ENCODE measurements around the gene MTR.
A peak's percentile ranks its signal among the peaks of the same experiment; 100 is the strongest.

The MTR gene

GRCh38 chr1:236795035-236795756 is at the start of gene MTR:
Gene MTR, plus strand, starts transcription at chr1:236795292. Its CDS starts 412 bp downstream, at chr1:236795704.
- H3K27me3 ChIP-seq (ENCODE audit: control insufficient read depth in 1 of 2, insufficient read depth in 2 of 2, low read length in 2 of 2): no peaks in the 10 kb centered on the region
- peaks cover 4% of the 10 kb centered on the region for H3K4me1 ChIP-seq (ENCODE audit: control insufficient read depth, insufficient read depth, low read length)
- H3K9me3 ChIP-seq (ENCODE audit: control insufficient read depth in 2 of 2, low read length in 2 of 2): no peaks in the 10 kb centered on the region
- peak within 1 kb of the TSS; percentile 95 to 97 for H3K4me3 ChIP-seq (ENCODE audit: low read length in 2 of 2)
- peak within 1 kb of the TSS; percentile 93 for H3K27ac ChIP-seq (ENCODE audit: low read length)
- H3K9ac ChIP-seq (ENCODE audit: low read length in 2 of 2): peak within 1 kb of the TSS; percentile 94 to 96
- no peaks in the 10 kb centered on the region for H3K36me3 ChIP-seq (ENCODE audit: control insufficient read depth in 2 of 2, insufficient read depth in 2 of 2, low read length in 2 of 2)

GRCh38 chr1:236746785-236747184 is 48.3 kb upstream of the MTR start:
- no peaks in the 10 kb centered on the region for H3K9me3 ChIP-seq (ENCODE audit: control insufficient read depth in 2 of 2, low read length in 2 of 2)
- H3K27ac ChIP-seq (ENCODE audit: low read length): no peak overlapping the region
- no peaks in the 10 kb centered on the region for H3K27me3 ChIP-seq (ENCODE audit: control insufficient read depth in 1 of 2, insufficient read depth in 2 of 2, low read length in 2 of 2)
- H3K36me3 ChIP-seq (ENCODE audit: control insufficient read depth in 2 of 2, insufficient read depth in 2 of 2, low read length in 2 of 2): peaks cover 0 to 11% of the 10 kb centered on the region in 2 donors
- no peak overlapping the region for H3K4me3 ChIP-seq (ENCODE audit: low read length in 2 of 2)
- H3K9ac ChIP-seq (ENCODE audit: low read length in 2 of 2): no peak overlapping the region
- no peaks in the 10 kb centered on the region for H3K4me1 ChIP-seq (ENCODE audit: control insufficient read depth, insufficient read depth, low read length)

- Histone ChIP-seq H3K27ac (ENCODE audit: low read length) (no peak overlapping the region), H3K9me3 (ENCODE audit: control insufficient read depth in 2 of 2, low read length in 2 of 2) (no peaks in the 10 kb centered on the region), H3K9ac (ENCODE audit: low read length in 2 of 2) (no peak overlapping the region), H3K36me3 (ENCODE audit: control insufficient read depth in 2 of 2, insufficient read depth in 2 of 2, low read length in 2 of 2) (peaks cover 0 to 11% of the 10 kb centered on the region in 2 donors), H3K4me3 (ENCODE audit: low read length in 2 of 2) (no peak overlapping the region), H3K4me1 (ENCODE audit: control insufficient read depth, insufficient read depth, low read length) (no peaks in the 10 kb centered on the region), H3K27me3 (ENCODE audit: control insufficient read depth in 1 of 2, insufficient read depth in 2 of 2, low read length in 2 of 2) (no peaks in the 10 kb centered on the region)
These were observed 47.6 kb upstream of the MTR start for GRCh38 chr1:236747311-236747985.

GRCh38 chr1:236748268-236748870 is 46.7 kb upstream of the MTR start:
- H3K4me3 ChIP-seq (ENCODE audit: low read length in 2 of 2): no peak overlapping the region
- H3K27me3 ChIP-seq (ENCODE audit: control insufficient read depth in 1 of 2, insufficient read depth in 2 of 2, low read length in 2 of 2): no peaks in the 10 kb centered on the region
- H3K27ac ChIP-seq (ENCODE audit: low read length): no peak overlapping the region
- no peaks in the 10 kb centered on the region for H3K9me3 ChIP-seq (ENCODE audit: control insufficient read depth in 2 of 2, low read length in 2 of 2)
- no peaks in the 10 kb centered on the region for H3K4me1 ChIP-seq (ENCODE audit: control insufficient read depth, insufficient read depth, low read length)
- no peak overlapping the region for H3K9ac ChIP-seq (ENCODE audit: low read length in 2 of 2)
- peaks cover 0 to 8% of the 10 kb centered on the region in 2 donors for H3K36me3 ChIP-seq (ENCODE audit: control insufficient read depth in 2 of 2, insufficient read depth in 2 of 2, low read length in 2 of 2)

- Histone ChIP-seq H3K36me3 (ENCODE audit: control insufficient read depth in 2 of 2, insufficient read depth in 2 of 2, low read length in 2 of 2) (peaks cover 0 to 11% of the 10 kb centered on the region in 2 donors), H3K4me3 (ENCODE audit: low read length in 2 of 2) (no peak overlapping the region), H3K9me3 (ENCODE audit: control insufficient read depth in 2 of 2, low read length in 2 of 2) (no peaks in the 10 kb centered on the region), H3K4me1 (ENCODE audit: control insufficient read depth, insufficient read depth, low read length) (no peaks in the 10 kb centered on the region), H3K27me3 (ENCODE audit: control insufficient read depth in 1 of 2, insufficient read depth in 2 of 2, low read length in 2 of 2) (no peaks in the 10 kb centered on the region), H3K9ac (ENCODE audit: low read length in 2 of 2) (no peak overlapping the region), H3K27ac (ENCODE audit: low read length) (no peak overlapping the region)
These were observed 44.2 kb upstream of the MTR start for GRCh38 chr1:236750928-236751327.

GRCh38 chr1:236751385-236751784 is 43.7 kb upstream of the MTR start:
- Histone ChIP-seq H3K27me3 (ENCODE audit: control insufficient read depth in 1 of 2, insufficient read depth in 2 of 2, low read length in 2 of 2) (no peaks in the 10 kb centered on the region), H3K9ac (ENCODE audit: low read length in 2 of 2) (no peak overlapping the region), H3K4me1 (ENCODE audit: control insufficient read depth, insufficient read depth, low read length) (no peaks in the 10 kb centered on the region), H3K4me3 (ENCODE audit: low read length in 2 of 2) (no peak overlapping the region), H3K36me3 (ENCODE audit: control insufficient read depth in 2 of 2, insufficient read depth in 2 of 2, low read length in 2 of 2) (peaks cover 0 to 11% of the 10 kb centered on the region in 2 donors), H3K9me3 (ENCODE audit: control insufficient read depth in 2 of 2, low read length in 2 of 2) (no peaks in the 10 kb centered on the region), H3K27ac (ENCODE audit: low read length) (no peak overlapping the region)

- Histone ChIP-seq H3K4me1 (ENCODE audit: control insufficient read depth, insufficient read depth, low read length) (no peaks in the 10 kb centered on the region), H3K27ac (ENCODE audit: low read length) (no peak overlapping the region), H3K27me3 (ENCODE audit: control insufficient read depth in 1 of 2, insufficient read depth in 2 of 2, low read length in 2 of 2) (no peaks in the 10 kb centered on the region), H3K36me3 (ENCODE audit: control insufficient read depth in 2 of 2, insufficient read depth in 2 of 2, low read length in 2 of 2) (peaks cover 0 to 11% of the 10 kb centered on the region in 2 donors), H3K4me3 (ENCODE audit: low read length in 2 of 2) (no peak overlapping the region), H3K9me3 (ENCODE audit: control insufficient read depth in 2 of 2, low read length in 2 of 2) (no peaks in the 10 kb centered on the region), H3K9ac (ENCODE audit: low read length in 2 of 2) (no peak overlapping the region)
These were observed 43.2 kb upstream of the MTR start for GRCh38 chr1:236751935-236752334.

GRCh38 chr1:236753516-236753915 is 41.6 kb upstream of the MTR start:
- Histone ChIP-seq H3K4me3 (ENCODE audit: low read length in 2 of 2) (no peak overlapping the region), H3K4me1 (ENCODE audit: control insufficient read depth, insufficient read depth, low read length) (no peaks in the 10 kb centered on the region), H3K27me3 (ENCODE audit: control insufficient read depth in 1 of 2, insufficient read depth in 2 of 2, low read length in 2 of 2) (no peaks in the 10 kb centered on the region), H3K9ac (ENCODE audit: low read length in 2 of 2) (no peak overlapping the region), H3K9me3 (ENCODE audit: control insufficient read depth in 2 of 2, low read length in 2 of 2) (no peaks in the 10 kb centered on the region), H3K36me3 (ENCODE audit: control insufficient read depth in 2 of 2, insufficient read depth in 2 of 2, low read length in 2 of 2) (peaks cover 0 to 7% of the 10 kb centered on the region in 2 donors), H3K27ac (ENCODE audit: low read length) (no peak overlapping the region)

- Histone ChIP-seq H3K9ac (ENCODE audit: low read length in 2 of 2) (no peak overlapping the region), H3K27me3 (ENCODE audit: control insufficient read depth in 1 of 2, insufficient read depth in 2 of 2, low read length in 2 of 2) (no peaks in the 10 kb centered on the region), H3K4me3 (ENCODE audit: low read length in 2 of 2) (no peak overlapping the region), H3K9me3 (ENCODE audit: control insufficient read depth in 2 of 2, low read length in 2 of 2) (no peaks in the 10 kb centered on the region), H3K4me1 (ENCODE audit: control insufficient read depth, insufficient read depth, low read length) (no peaks in the 10 kb centered on the region), H3K36me3 (ENCODE audit: control insufficient read depth in 2 of 2, insufficient read depth in 2 of 2, low read length in 2 of 2) (peaks cover 0 to 7% of the 10 kb centered on the region in 2 donors), H3K27ac (ENCODE audit: low read length) (no peak overlapping the region)
These were observed 41.1 kb upstream of the MTR start for GRCh38 chr1:236753964-236754363.

- Histone ChIP-seq H3K4me3 (ENCODE audit: low read length in 2 of 2) (no peak overlapping the region), H3K27me3 (ENCODE audit: control insufficient read depth in 1 of 2, insufficient read depth in 2 of 2, low read length in 2 of 2) (no peaks in the 10 kb centered on the region), H3K27ac (ENCODE audit: low read length) (no peak overlapping the region), H3K9ac (ENCODE audit: low read length in 2 of 2) (no peak overlapping the region), H3K36me3 (ENCODE audit: control insufficient read depth in 2 of 2, insufficient read depth in 2 of 2, low read length in 2 of 2) (peaks cover 0 to 7% of the 10 kb centered on the region in 2 donors), H3K4me1 (ENCODE audit: control insufficient read depth, insufficient read depth, low read length) (no peaks in the 10 kb centered on the region), H3K9me3 (ENCODE audit: control insufficient read depth in 2 of 2, low read length in 2 of 2) (no peaks in the 10 kb centered on the region)
These were observed 40.4 kb upstream of the MTR start for GRCh38 chr1:236754525-236755210.
